GM18526 (cell line): Measurements from ENCODE around the gene ABCG2.

Experiments
- POLR2A ChIP-seq: IDR thresholded peaks from 3 replicates; pipeline ENCODE4 v1.6.1; 2011; ENCODE audit not compliant: insufficient read length; ENCODE audit errors: extremely low read depth

ABCG2 gene

GRCh38 chr4:88064410-88064809 is 94.0 kb downstream of the ABCG2 start:
- no peak for TF ChIP-seq POLR2A

GRCh38 chr4:88063634-88064296 is 94.7 kb downstream of the ABCG2 start:
- TF ChIP-seq POLR2A, result no peak

- TF ChIP-seq POLR2A, result no peak
Measured at GRCh38 chr4:88062843-88063242, 95.6 kb downstream of the ABCG2 start.

GRCh38 chr4:88062311-88062710 is 96.1 kb downstream of the ABCG2 start:
- TF ChIP-seq POLR2A, result no peak

GRCh38 chr4:88060431-88060830 is 98.0 kb downstream of the ABCG2 start:
- TF ChIP-seq POLR2A, result no peak

GRCh38 chr4:88059766-88060165 is 98.7 kb downstream of the ABCG2 start:
- TF ChIP-seq POLR2A, result no peak

- no peak for TF ChIP-seq POLR2A
Measured at GRCh38 chr4:88058295-88058694, 100.1 kb downstream of the ABCG2 start.

- no peak for TF ChIP-seq POLR2A
Measured at GRCh38 chr4:88054901-88055300, 103.5 kb downstream of the ABCG2 start.

GRCh38 chr4:88054229-88054628 is 104.2 kb downstream of the ABCG2 start:
- TF ChIP-seq POLR2A, result no peak

GRCh38 chr4:88045021-88045420 is 113.4 kb downstream of the ABCG2 start:
- TF ChIP-seq POLR2A, result no peak

- no peak for TF ChIP-seq POLR2A
Measured at GRCh38 chr4:88043586-88044340, 114.7 kb downstream of the ABCG2 start.

GRCh38 chr4:88043001-88043400 is 115.4 kb downstream of the ABCG2 start:
- no peak for TF ChIP-seq POLR2A

- TF ChIP-seq POLR2A, result no peak
Measured at GRCh38 chr4:88041626-88042025, 116.8 kb downstream of the ABCG2 start.

GRCh38 chr4:88040707-88041106 is 117.7 kb downstream of the ABCG2 start:
- no peak for TF ChIP-seq POLR2A
